ENCODE measurements around the gene RSAD1.

RSAD1 gene

DNA sequence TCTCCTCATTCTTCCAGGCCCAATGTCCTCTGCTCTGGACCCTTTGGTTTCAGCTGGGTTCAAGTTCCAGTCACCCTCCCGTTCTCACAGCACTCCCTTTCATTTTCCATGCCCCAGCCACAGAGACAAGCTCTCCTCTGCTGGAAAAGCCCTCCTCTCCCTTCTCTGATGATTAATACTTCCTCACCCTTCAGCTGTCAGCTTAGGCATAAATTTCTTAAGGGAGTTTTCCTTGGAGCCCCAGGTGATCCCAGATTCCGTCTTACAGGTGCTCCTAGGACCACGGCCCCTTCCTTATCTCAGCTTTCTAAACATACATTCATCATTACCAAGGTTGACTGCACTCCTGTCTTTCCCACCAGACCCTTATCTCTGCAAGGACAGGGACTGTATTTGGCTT, 20.4 kb upstream of the RSAD1 start:
- no peak for DNase-seq (ENCODE audit: low read depth)

DNA sequence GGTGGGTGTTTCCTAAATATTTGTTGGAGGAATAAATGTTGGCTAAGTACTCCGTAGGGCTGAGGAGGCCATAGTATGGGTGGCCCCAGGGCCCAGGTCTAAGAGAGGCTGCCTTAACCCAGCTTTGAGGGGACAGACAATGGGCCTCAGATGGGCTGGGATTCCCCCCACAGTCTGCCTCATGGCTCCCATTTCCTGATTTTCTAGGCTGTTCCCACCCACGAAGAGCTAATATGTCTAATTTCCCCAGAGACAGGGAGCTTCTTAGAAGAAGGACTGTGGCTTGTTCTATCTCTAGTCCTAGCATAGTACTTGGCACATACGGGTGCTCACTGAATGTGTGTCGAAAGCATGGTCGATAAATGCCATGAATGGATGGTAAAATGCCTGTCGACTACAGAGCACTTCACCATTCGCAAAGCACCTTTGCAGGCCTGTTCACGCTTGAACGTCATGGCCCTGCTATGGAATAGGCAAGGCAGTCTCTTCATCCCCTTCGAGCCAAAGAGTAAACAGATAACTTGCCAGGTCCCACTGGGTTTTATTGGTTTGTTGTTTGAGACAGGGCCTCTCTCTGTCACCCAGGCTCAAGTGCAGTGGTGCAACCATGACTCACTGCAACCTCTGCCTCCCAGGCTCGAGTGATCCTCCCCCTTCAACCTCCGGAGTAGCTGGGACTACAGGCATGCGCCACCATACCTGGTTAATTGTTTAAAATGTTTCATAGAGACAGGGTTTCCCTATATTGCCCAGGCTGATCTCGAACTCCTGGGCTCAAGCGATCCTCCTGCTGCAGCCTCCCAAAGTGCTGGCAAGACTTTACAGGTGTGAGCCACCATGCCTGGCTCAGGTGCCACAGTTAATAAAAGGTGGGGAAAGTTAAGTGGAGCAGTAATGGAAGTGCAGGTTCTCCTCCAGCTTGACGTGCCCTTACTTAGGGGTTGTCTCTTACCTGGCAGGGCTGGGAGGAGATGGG, 19.7 kb upstream of the RSAD1 start:
- DNase-seq (ENCODE audit: low read depth), result no peak

- DNase-seq (ENCODE audit: low read depth), result no peak
These were observed 18.9 kb upstream of the RSAD1 start for GRCh38 chr17:50459756-50460155.

DNA sequence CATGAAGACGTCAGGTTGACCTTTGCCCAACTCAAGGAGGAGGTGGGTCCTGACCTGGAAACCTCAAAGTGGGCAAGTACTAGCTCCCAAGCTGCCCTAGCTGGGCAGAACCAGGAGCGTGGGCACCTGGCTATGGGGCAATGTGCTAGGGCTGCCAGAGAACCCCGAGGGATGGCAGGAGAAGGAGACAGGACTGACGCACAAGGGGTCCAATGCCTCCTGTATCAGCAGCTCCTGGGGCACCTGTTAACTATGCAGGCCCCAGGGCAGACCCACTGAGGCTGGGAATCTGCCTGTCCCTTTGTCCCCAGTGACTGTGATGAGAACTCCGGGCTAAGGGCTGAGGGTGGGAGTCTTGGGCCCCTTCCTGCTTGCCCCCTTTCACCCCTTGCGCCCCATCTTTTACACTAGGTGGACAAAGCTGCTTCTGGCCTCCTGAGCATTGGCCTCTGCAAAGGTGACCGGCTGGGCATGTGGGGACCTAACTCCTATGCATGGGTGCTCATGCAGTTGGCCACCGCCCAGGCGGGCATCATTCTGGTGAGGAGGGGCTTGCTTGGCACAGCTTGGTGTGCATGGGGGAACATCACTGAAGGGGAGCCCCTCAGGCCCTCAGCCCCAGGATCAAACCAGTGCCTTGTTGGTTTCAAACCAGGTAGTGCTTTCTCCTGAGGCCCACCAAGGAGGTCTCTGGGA, 17.7 kb upstream of the RSAD1 start:
- DNase-seq (ENCODE audit: low read depth), result no peak

GRCh38 chr17:50461550-50462132, 17.0 kb upstream of the RSAD1 start:
- no peak for DNase-seq (ENCODE audit: low read depth)

GRCh38 chr17:50462446-50462845, 16.2 kb upstream of the RSAD1 start:
- DNase-seq (ENCODE audit: low read depth), result no peak

DNA sequence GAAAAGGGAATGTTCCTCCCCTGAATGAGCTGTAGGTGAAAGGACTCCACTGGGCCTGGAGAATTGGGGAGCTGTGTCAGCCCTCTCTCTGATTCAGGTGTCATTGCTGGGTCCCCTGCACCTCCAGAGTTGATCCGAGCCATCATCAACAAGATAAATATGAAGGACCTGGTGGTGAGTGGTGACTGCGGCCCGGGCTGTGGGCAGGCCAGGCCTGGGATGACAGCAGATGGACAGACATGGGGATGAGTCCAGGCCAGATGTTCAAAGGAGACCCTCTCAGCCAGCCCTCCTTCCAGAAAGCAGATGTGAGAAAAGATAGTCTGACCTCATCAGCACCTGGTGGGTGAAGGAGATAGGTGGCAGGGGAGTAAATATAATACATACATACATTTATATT, 14.5 kb upstream of the RSAD1 start:
- DNase-seq (ENCODE audit: low read depth), result no peak

GRCh38 chr17:50464736-50465135, 13.9 kb upstream of the RSAD1 start:
- no peak for DNase-seq (ENCODE audit: low read depth)

GRCh38 chr17:50465171-50465570, 13.5 kb upstream of the RSAD1 start:
- no peak for DNase-seq (ENCODE audit: low read depth)

GRCh38 chr17:50465635-50466034, 13.0 kb upstream of the RSAD1 start:
- no peak for DNase-seq (ENCODE audit: low read depth)

- no peak for DNase-seq (ENCODE audit: low read depth)
These were observed 12.1 kb upstream of the RSAD1 start for GRCh38 chr17:50466371-50467113.

- no peak for DNase-seq (ENCODE audit: low read depth)
These were observed 11.4 kb upstream of the RSAD1 start for GRCh38 chr17:50467114-50467854.

DNA sequence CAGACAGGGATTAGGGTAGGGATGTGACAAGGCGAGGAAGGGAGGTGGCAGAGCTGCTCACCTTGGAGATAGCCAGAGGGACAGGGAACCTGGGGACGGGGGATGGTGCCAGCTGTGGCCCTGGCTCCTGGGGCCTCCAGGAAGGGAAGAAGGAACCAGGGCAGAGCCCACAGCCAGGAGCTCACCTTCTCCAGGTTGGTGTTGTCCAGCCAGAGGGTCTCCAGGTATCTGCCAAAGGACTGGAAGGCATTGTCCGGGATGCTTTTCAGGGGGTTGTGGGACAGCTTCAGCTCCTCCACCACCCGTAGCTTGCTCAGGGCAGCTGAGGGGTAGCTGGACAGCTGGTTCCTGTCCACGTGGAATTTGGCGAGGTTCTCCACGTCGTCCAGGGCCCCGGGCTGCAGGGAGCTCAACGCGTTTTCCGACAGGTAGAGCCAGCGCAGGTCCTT, 10.8 kb upstream of the RSAD1 start:
- no peak for DNase-seq (ENCODE audit: low read depth)

DNA sequence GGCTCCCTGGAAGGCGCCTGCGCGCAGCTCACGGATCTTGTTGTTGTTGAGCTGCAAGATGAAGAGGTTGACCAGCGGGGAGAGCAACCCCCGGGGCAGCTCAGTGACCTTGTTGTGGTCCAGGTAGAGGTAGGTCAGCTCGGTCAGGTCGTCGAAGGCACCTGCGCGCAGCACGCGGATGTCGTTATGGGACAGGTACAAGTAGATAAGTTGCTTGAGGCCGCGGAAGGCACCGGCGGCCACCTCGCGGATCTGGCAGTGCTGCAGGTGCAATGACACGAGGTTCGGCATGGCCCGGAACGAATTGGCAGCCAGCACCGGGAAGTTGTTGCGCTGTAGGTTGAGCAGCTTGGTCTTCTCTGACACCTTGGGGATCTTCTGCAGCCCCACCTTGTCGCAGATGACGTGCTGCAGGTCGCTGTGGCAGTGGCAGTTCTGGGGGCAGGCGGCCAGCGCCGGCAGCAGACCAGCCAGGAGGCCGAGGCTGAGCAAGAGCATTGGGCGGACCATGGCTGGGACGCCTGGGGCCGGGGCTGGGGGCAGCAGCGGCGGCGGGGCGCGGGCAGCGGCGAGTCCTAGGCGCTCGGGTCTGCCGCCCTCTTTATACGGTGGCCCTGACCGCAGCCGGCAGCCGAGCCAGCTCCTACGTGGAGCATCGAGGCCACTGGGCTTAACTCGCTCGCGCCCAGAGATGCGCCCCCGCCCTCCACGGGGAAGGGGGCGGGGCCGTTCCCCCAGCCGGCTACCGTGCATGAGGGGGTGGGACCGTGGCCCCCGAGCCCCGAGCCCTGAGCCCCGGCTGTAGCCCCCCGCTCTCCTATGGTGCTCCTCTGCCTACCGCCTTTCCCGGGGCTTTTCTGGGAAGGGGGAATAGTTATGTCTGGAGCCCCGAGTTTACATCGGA, 10.1 kb upstream of the RSAD1 start, which contains the start of gene CHAD:
Gene CHAD, minus strand, starts transcription at position 577 of the 904 bp plus-strand sequence. Its CDS starts 67 bp downstream, at position 510.
- DNase-seq (ENCODE audit: low read depth), result no peak

DNA sequence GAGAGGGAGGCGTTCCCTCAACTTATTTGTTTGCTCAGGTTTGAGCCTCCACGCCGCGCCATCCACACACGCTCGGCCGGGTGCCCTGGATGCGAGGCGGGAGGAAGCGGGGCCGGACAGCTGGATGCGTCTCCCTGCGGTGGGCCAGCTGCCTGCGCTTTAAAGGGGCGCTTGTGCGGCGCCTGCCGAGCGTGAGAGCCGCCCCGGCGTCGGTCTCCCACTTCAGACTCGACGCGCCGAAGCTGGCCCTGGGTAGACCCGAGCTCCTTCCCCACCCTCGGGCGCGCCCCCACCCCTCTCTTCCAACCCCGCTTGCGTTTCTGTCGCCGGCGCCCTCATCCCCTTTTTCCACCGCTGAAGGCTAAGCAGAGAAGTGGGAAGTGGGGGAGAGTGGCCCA, 9.5 kb upstream of the RSAD1 start:
- no peak for DNase-seq (ENCODE audit: low read depth)

DNA sequence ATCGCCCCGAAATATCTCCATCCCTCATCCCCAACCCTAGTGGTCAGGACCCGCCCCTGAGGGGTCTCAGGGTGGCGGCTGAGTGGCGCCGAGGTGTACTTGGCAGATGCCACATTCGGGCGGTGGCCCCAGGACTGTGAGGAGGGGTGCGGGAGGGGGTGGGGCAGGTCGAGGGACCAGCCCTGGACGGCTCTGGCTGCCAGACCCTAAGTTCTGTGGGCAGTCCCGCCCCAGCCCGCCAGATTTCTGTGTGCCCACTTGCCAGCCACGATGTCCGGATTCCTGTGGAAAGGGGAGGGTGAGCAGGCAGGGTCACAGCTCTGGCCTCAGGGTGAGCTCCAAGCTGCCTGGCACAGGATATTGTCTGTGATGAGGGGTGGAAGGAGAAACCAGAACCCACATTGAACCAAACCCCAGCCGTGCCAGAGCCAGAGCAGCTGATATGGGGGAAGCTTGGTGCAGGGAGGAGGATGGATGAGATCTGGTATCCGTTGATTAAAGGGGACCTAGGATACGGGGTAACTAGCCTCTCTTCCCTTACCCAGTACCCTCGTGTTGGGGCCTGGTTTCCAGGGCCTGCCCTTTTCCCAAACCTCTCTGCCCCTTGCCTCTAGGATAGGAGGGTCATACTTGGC, 8.9 kb upstream of the RSAD1 start:
- DNase-seq (ENCODE audit: low read depth), result no peak

- no peak for DNase-seq (ENCODE audit: low read depth)
These were observed 8.2 kb upstream of the RSAD1 start for GRCh38 chr17:50470426-50470825.

GRCh38 chr17:50471009-50471905, 7.4 kb upstream of the RSAD1 start:
- no peak for DNase-seq (ENCODE audit: low read depth)

GRCh38 chr17:50472286-50472685, 6.4 kb upstream of the RSAD1 start:
- DNase-seq (ENCODE audit: low read depth), result no peak
